Astrocyte (in vitro differentiated cells and primary cell): Measurements from ENCODE around the gene PDE9A.

Experiments used
- CTCF ChIP-seq: IDR thresholded peaks from 2 replicates; pipeline ENCODE4 v1.5.1; 2011; ENCODE audit warnings: low read depth, mild to moderate bottlenecking, inconsistent platforms, low read length, moderate library complexity; ENCODE audit not compliant: insufficient read depth
- EZH2 ChIP-seq: IDR thresholded peaks from 2 replicates; pipeline ENCODE4 v1.6.1; 2012; ENCODE audit warnings: mild to moderate bottlenecking, low read length, inconsistent platforms; ENCODE audit not compliant: insufficient read depth

DNA sequence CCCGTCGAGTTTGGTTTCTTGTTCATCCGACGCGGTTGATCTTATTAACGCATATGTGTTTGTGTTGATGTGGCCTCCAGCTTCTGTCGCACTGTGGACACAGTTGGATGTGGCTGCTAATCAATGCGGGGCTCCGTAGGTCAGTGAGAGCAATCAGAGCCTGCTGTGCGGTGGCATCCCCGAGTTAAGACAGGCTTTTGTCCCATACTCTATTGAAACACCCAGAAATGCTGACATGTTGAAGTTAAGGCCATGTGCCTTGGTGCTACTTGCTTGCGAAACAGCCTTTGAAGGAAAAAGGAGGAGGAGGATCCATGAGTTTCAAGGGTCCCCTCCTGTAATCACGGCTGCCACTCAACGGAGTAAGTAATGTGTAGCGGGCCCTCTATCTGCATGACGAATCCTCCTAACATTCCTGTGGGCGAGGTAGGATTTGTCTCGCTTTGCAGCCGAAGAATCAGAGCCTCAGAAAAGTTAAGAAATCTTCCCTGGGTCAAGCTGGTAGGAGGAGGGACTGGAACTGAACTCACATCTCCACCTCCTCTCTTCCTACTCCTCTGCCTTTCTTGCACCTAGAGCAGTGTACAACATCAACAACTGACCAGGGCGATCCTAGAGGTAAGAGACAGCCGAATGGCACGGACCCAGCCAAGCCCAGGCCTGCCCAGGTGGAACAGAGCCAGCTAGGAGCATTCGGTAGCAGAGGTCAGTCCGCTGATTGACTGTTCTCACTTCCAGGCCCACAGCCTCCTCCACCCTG is 19.5 kb downstream of the PDE9A start:
- TF ChIP-seq CTCF (no peak), EZH2 (no peak)
